HG03097 (cell line): ENCODE measurements around the gene ANO6.
"Not testable (repeated sequence)": the region's sequence is repeated elsewhere in the genome, so short reads cannot be mapped to it uniquely, and the experiment has no call there.

Source experiments
- ATAC-seq: cut with Tn5 transposase; IDR thresholded peaks from one replicate; pipeline ENCODE4 v1.9.1; 2021; ENCODE audit not compliant: unreplicated experiment, low FRiP score

The ANO6 gene

GRCh38 chr12:45302621-45303369 lies 86.9 kb downstream of the ANO6 start:
- no peak for ATAC-seq

- no peak for ATAC-seq
These were observed 88.0 kb downstream of the ANO6 start for GRCh38 chr12:45303945-45304344.

GRCh38 chr12:45304514-45305178 lies 88.8 kb downstream of the ANO6 start:
- no peak for ATAC-seq

GRCh38 chr12:45305907-45306306 lies 90.0 kb downstream of the ANO6 start:
- ATAC-seq: no peak

GRCh38 chr12:45309836-45310626 lies 94.1 kb downstream of the ANO6 start:
- ATAC-seq: no peak

- no peak for ATAC-seq
These were observed 94.7 kb downstream of the ANO6 start for GRCh38 chr12:45310627-45310968.

GRCh38 chr12:45312012-45312411 lies 96.1 kb downstream of the ANO6 start:
- no peak for ATAC-seq

- ATAC-seq: no peak
These were observed 98.9 kb downstream of the ANO6 start for GRCh38 chr12:45314770-45315169.

- no peak for ATAC-seq
These were observed 99.6 kb downstream of the ANO6 start for GRCh38 chr12:45315462-45315861.

GRCh38 chr12:45317261-45317660 lies 101.4 kb downstream of the ANO6 start:
- ATAC-seq: not testable (repeated sequence)

GRCh38 chr12:45322810-45323209 lies 106.9 kb downstream of the ANO6 start:
- no peak for ATAC-seq

- ATAC-seq: no peak
These were observed 108.5 kb downstream of the ANO6 start for GRCh38 chr12:45324391-45324790.

GRCh38 chr12:45326358-45326975 lies 110.6 kb downstream of the ANO6 start:
- no peak for ATAC-seq

- no peak for ATAC-seq
These were observed 112.0 kb downstream of the ANO6 start for GRCh38 chr12:45327823-45328383.

- no peak for ATAC-seq
These were observed 113.3 kb downstream of the ANO6 start for GRCh38 chr12:45329238-45329637.

GRCh38 chr12:45329702-45330101 lies 113.8 kb downstream of the ANO6 start:
- no peak for ATAC-seq

GRCh38 chr12:45331552-45331951 lies 115.7 kb downstream of the ANO6 start:
- peak; percentile 64 for ATAC-seq

- no peak for ATAC-seq
These were observed 118.5 kb downstream of the ANO6 start for GRCh38 chr12:45334396-45334795.

- ATAC-seq: no peak
These were observed 120.4 kb downstream of the ANO6 start for GRCh38 chr12:45336331-45336730.

- ATAC-seq: no peak
These were observed 121.1 kb downstream of the ANO6 start for GRCh38 chr12:45336762-45337596.
